ENCODE results near the gene PTPRR. TPM values are rescaled to one million over a fixed set of nuclear protein-coding genes. Genes with fewer than 3 reads are reported as not detected.

The PTPRR gene
- total and polyA plus RNA-seq, 2 experiments from 2014 or later, result not detected

DNA sequence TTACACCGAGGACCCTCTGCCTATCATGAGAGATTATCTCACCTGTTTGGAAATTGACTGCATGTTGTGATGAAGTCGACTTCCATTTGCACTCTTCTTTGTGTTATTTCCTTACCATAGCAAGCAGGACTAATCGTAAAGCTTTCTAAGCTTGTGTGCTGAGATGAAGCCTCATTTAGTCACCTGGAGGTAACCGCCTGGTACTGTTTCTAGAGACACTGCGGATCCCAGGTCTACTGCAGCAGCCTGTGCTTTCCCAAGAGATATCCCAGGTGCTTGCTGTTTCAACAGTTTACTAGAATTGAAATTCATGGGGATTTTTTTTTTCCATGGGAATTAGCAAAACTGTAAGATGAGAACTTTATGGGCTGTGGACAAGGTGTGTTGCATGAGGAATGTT, 131.8 kb downstream of the PTPRR start:
- Histone ChIP-seq H3K9me3 (ENCODE audit: low read depth) (no peaks in the 10 kb centered on the region), H3K4me1 (ENCODE audit: low read depth) (no peaks in the 10 kb centered on the region), H3K4me3 (no peak overlapping the region), H3K27ac (no peak overlapping the region), H3K27me3 (no peaks in the 10 kb centered on the region), H3K36me3 (no peaks in the 10 kb centered on the region)
- DNase-seq (ENCODE audit: low read depth in 1 of 2, low spot score in 1 of 2), result no peak
- TF ChIP-seq, protein P1, sequence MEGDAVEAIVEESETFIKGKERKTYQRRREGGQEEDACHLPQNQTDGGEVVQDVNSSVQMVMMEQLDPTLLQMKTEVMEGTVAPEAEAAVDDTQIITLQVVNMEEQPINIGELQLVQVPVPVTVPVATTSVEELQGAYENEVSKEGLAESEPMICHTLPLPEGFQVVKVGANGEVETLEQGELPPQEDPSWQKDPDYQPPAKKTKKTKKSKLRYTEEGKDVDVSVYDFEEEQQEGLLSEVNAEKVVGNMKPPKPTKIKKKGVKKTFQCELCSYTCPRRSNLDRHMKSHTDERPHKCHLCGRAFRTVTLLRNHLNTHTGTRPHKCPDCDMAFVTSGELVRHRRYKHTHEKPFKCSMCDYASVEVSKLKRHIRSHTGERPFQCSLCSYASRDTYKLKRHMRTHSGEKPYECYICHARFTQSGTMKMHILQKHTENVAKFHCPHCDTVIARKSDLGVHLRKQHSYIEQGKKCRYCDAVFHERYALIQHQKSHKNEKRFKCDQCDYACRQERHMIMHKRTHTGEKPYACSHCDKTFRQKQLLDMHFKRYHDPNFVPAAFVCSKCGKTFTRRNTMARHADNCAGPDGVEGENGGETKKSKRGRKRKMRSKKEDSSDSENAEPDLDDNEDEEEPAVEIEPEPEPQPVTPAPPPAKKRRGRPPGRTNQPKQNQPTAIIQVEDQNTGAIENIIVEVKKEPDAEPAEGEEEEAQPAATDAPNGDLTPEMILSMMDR (IDR thresholded peaks at IDR 0.05; ENCODE audit: low read depth, low read length), result no peak

DNA sequence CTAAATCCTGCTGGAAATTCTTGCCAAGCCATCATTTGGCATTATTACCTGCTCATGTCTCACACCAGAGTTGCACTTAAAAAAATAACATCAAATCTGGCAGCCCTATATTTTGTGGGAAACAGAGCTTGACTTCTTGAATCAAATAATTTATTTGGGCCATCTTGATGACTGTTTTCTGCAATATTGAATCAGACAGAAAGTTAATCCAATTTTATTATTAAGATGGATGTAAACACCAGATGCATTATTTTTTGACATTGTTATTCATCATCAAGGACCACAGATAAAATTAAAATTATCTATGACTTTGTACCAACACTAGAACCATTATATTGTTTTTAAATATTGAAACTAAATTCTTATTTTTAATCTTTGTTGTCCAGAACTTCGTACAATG, 132.9 kb downstream of the PTPRR start:
- Histone ChIP-seq H3K4me1 (ENCODE audit: low read depth) (no peaks in the 10 kb centered on the region), H3K27me3 (no peaks in the 10 kb centered on the region), H3K4me3 (no peak overlapping the region), H3K9me3 (ENCODE audit: low read depth) (no peaks in the 10 kb centered on the region), H3K36me3 (no peaks in the 10 kb centered on the region), H3K27ac (no peak overlapping the region)
- no peak for DNase-seq (ENCODE audit: low read depth in 1 of 2, low spot score in 1 of 2)
- TF ChIP-seq, protein P1 (IDR thresholded peaks at IDR 0.05; ENCODE audit: low read depth, low read length), result no peak

DNA sequence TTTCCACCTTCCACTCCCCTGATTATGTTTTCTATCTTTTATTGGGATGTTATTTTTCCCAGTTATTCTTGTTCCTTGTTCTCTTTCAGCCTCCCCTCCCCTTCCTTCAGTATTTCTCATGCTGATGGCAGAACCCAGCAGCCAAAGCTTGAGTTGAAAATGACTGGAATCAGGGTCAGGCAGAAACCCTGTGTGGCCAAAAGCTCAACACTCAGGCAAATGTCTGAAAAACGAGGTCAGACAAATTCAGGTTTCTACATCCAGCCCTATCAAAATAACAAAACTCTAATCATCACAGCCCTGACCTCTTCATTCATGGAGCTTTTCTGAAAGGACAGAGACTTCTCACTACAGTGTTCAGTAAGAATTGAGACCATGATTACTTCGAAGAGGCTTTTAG, 134.6 kb downstream of the PTPRR start:
- TF ChIP-seq, protein P1 (IDR thresholded peaks at IDR 0.05; ENCODE audit: low read depth, low read length), result no peak
- Histone ChIP-seq H3K36me3 (no peaks in the 10 kb centered on the region), H3K4me1 (ENCODE audit: low read depth) (no peaks in the 10 kb centered on the region), H3K27ac (no peak overlapping the region), H3K27me3 (no peaks in the 10 kb centered on the region), H3K9me3 (ENCODE audit: low read depth) (no peaks in the 10 kb centered on the region), H3K4me3 (no peak overlapping the region)
- DNase-seq (ENCODE audit: low read depth in 1 of 2, low spot score in 1 of 2), result no peak

DNA sequence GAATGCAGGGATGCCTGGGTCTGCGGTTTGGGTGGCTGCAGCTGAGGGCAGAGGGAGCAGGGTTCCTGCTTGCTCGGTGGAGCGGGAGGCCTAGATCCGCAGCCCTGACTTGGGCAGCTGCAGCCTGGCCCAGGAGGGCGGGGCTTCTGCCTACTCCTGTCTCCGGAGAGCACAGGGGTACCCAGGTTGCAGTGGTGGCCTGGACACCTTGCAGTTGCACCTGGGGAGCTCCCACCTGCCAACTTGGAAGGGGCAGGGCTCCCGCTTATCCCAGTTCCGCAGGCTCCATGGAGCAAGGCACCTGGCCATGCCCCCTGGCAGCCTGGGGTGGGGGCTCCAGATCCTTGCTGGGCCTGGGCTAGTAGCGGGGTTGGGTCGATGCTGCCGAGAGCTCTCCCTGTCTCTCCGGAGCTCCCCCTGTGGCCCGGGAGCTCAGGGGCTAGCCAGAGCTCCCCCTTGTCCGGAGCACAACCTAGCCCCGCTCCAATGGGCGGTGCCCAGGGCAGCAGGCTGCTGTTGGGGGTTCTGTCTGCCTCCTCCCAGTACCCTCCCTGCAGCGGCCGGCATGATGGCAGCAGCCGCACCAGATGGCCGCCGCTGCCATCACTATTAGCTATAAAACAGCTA, 136.4 kb downstream of the PTPRR start:
- DNase-seq (ENCODE audit: low read depth in 1 of 2, low spot score in 1 of 2), result no peak
- TF ChIP-seq, protein P1 (IDR thresholded peaks at IDR 0.05; ENCODE audit: low read depth, low read length), result no peak
- Histone ChIP-seq H3K36me3 (no peaks in the 10 kb centered on the region), H3K27me3 (no peaks in the 10 kb centered on the region), H3K4me1 (ENCODE audit: low read depth) (no peaks in the 10 kb centered on the region), H3K4me3 (no peak overlapping the region), H3K27ac (no peak overlapping the region), H3K9me3 (ENCODE audit: low read depth) (no peaks in the 10 kb centered on the region)

DNA sequence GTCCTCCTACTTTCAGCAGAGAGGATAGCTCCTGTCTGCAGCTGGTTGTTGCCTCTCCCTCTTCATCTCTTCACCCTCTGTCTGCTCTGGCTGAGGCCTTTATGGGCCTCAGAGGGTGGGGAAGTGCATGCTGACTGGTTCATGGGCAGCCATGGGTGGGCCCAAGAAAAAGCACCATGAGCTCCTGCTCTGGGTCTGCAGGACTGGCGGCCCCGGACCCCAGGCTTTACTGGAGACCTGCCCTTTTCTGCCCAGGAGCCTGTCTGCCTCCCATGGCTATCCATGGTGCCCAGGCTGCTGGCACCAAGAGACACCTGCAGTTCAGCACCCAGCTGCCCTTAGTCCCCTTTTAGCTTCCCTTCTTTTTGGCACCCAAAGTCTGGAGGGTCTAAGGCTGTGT, 137.1 kb downstream of the PTPRR start:
- Histone ChIP-seq H3K4me3 (no peak overlapping the region), H3K27ac (no peak overlapping the region), H3K4me1 (ENCODE audit: low read depth) (no peaks in the 10 kb centered on the region), H3K9me3 (ENCODE audit: low read depth) (no peaks in the 10 kb centered on the region), H3K36me3 (no peaks in the 10 kb centered on the region), H3K27me3 (no peaks in the 10 kb centered on the region)
- no peak for DNase-seq (ENCODE audit: low read depth in 1 of 2, low spot score in 1 of 2)
- TF ChIP-seq, protein P1 (IDR thresholded peaks at IDR 0.05; ENCODE audit: low read depth, low read length), result no peak

All from cardiac muscle cell (in vitro differentiated cells and primary cell).